Neuronal stem cell (in vitro differentiated cells): ENCODE results near the gene ALDH1A3.
A peak's percentile ranks its signal among the peaks of the same experiment; 100 is the strongest.

Experiments used
- DNase-seq: peaks from one replicate; pipeline ENCODE4 v3.0.0-alpha.2; 2013; ENCODE audit warnings: low spot score
- H2AFZ ChIP-seq: one replicate; pipeline ENCODE4 v1.6.1; 2013; ENCODE audit warnings: mild to moderate bottlenecking, low read length, inconsistent platforms
- H2AK5ac ChIP-seq: 2 replicates; pipeline ENCODE4 v1.6.1; 2013; ENCODE audit warnings: low read depth, mild to moderate bottlenecking, inconsistent platforms, low read length, moderate library complexity, mixed read lengths
- H2BK120ac ChIP-seq: 2 replicates; pipeline ENCODE4 v1.6.1; 2013; ENCODE audit warnings: low read depth, mild to moderate bottlenecking, inconsistent platforms, low read length, moderate library complexity, mixed read lengths
- H2BK12ac ChIP-seq: one replicate; pipeline ENCODE4 v1.6.1; 2013; ENCODE audit warnings: low read length, inconsistent platforms
- H2BK15ac ChIP-seq: 2 replicates; pipeline ENCODE4 v1.6.1; 2013; ENCODE audit warnings: mild to moderate bottlenecking, low read length, inconsistent platforms, mixed read lengths
- H2BK5ac ChIP-seq: one replicate; pipeline ENCODE4 v1.6.1; 2013; ENCODE audit warnings: inconsistent platforms, mild to moderate bottlenecking, low read length, moderate library complexity
- H3K14ac ChIP-seq: one replicate; pipeline ENCODE4 v1.6.1; 2013; ENCODE audit warnings: low read length, inconsistent platforms
- H3K18ac ChIP-seq: 2 replicates; pipeline ENCODE4 v1.6.1; 2013; ENCODE audit warnings: low read length, inconsistent platforms
- H3K23ac ChIP-seq: 2 replicates; pipeline ENCODE4 v1.6.1; 2013; ENCODE audit warnings: low read depth, mild to moderate bottlenecking, mixed read lengths, low read length, inconsistent platforms; ENCODE audit not compliant: poor library complexity
- H3K27ac ChIP-seq: replicated peaks from 3 replicates; pipeline ENCODE4 v1.5.1; 2013; ENCODE audit warnings: low read length, inconsistent platforms
- H3K27me3 ChIP-seq, 3 experiments: 2 replicates each; pipeline ENCODE4 v1.6.1; 2013; ENCODE audit warnings: low read length in 3 of 3, mild to moderate bottlenecking in 2 of 3, inconsistent platforms in 1 of 3, low read depth in 1 of 3, mixed read lengths in 1 of 3, moderate library complexity in 1 of 3; ENCODE audit not compliant: control insufficient read depth in 3 of 3, insufficient read depth in 3 of 3
- H3K36me3 ChIP-seq, 2 donors: replicated peaks in 1 of 2; 2 replicates each; pipeline ENCODE4 v1.6.1; 2013; ENCODE audit warnings: low read length in 2 of 2; ENCODE audit not compliant: control insufficient read depth in 2 of 2, insufficient read depth in 2 of 2
- H3K4ac ChIP-seq: 2 replicates; pipeline ENCODE4 v1.6.1; 2013; ENCODE audit warnings: inconsistent platforms, mild to moderate bottlenecking, low read length, moderate library complexity
- H3K4me1 ChIP-seq, 2 donors: 1 replicate in 1 of 2; 2 replicates in 1 of 2; pipeline ENCODE4 v1.6.1; 2013; ENCODE audit warnings: low read length in 2 of 2, low read depth in 1 of 2; ENCODE audit not compliant: control insufficient read depth in 2 of 2, insufficient read depth in 1 of 2
- H3K4me2 ChIP-seq: one replicate; pipeline ENCODE4 v1.6.1; 2013; ENCODE audit warnings: mild to moderate bottlenecking, low read length, inconsistent platforms; ENCODE audit not compliant: insufficient read depth, poor library complexity, severe bottlenecking
- H3K4me3 ChIP-seq, 2 donors: 2 replicates each; pipeline ENCODE4 v1.5.1; 2013; ENCODE audit warnings: low read length in 2 of 2, mild to moderate bottlenecking in 2 of 2, inconsistent platforms in 1 of 2, moderate library complexity in 1 of 2
- H3K79me1 ChIP-seq: one replicate; pipeline ENCODE4 v1.6.1; 2013; ENCODE audit warnings: low read depth, mild to moderate bottlenecking, inconsistent platforms, low read length, moderate library complexity
- H3K9ac ChIP-seq: one replicate; pipeline ENCODE4 v1.6.1; 2013; ENCODE audit warnings: mild to moderate bottlenecking, low read depth, low read length, inconsistent platforms; ENCODE audit not compliant: poor library complexity
- H3K9me3 ChIP-seq, 2 donors: replicated peaks in 1 of 2; 2 replicates each; pipeline versions ENCODE3 to v1.6.1; 2013; ENCODE audit warnings: low read length in 2 of 2, mild to moderate bottlenecking in 2 of 2, inconsistent platforms in 1 of 2, low read depth in 1 of 2, mixed read lengths in 1 of 2, moderate library complexity in 1 of 2; ENCODE audit not compliant: control insufficient read depth in 2 of 2, insufficient read depth in 1 of 2
- H4K8ac ChIP-seq: one replicate; pipeline ENCODE4 v1.6.1; 2013; ENCODE audit warnings: low read depth, mild to moderate bottlenecking, inconsistent platforms, low read length, moderate library complexity
- H4K91ac ChIP-seq: one replicate; pipeline ENCODE4 v1.6.1; 2013; ENCODE audit warnings: low read length, low read depth, mild to moderate bottlenecking, inconsistent platforms; ENCODE audit not compliant: poor library complexity
- WGBS, 2 donors: extraction: QIAGEN DNeasy Blood & Tissue Kit; methylation state at CpG; one replicate each; pipeline ENCODE4 v1.1.7; 2013; ENCODE audit warnings: missing lambda C conversion rate in 2 of 2, mixed read lengths in 1 of 2; ENCODE audit not compliant: insufficient read length in 2 of 2, insufficient replicate concordance in 1 of 2; ENCODE audit errors: extremely low coverage in 2 of 2; 5-methylcytosine and 5-hydroxymethylcytosine counted together

The ALDH1A3 gene

DNA sequence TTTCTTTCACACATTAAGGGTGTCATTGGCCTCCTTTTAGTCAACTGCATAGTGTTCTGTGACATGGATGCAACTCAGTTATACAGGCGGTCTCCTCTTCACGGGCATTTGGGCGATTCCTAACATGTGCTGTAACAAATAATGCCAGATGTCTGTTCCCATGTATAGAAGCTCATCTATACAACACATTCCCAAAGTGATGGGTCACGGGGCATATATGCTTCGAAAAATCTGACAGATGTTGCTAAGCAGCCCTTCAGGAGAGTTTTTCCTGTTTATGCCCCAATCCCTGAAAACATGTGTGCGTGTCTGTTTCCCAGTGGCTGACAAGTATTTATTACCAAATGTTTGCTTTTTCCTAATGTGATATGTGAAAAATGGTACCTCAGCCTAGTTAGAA is 65.4 kb downstream of the ALDH1A3 start:
- Histone ChIP-seq H3K18ac (no peak overlapping the region), H3K9me3 (peaks cover 0 to 2% of the 10 kb centered on the region in 2 donors)

DNA sequence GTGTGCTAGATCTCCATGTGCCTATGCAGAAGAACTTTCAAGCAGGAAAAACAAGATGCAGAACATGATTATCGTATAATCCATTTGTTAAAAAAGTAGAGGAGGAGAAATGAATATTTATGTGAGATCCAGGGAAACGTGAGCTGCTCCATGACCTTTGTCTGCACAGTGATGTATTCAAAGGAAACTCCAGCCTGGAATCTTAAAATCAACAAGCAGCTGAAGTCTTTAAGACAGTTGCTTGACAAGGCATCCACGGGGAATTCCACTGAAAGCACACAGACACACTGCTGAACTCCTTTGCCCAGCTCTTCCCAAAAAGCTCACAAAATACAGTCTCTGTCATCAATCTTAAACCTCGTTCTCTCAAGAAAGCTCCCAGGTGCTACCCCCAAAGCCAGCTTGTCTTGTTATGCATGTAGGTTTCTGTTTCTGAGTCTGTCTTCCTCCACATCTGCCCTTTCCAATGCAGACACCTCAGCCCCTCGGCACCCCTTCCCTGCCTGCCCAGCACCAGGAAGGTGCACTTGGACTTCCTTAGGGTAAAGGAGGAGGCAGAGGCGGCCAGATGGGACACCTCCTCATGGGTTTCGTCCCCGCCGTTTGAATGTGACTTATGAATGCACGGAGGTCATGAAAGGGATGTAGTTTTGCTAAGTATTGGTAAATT is 68.3 kb downstream of the ALDH1A3 start:
- Histone ChIP-seq H3K27me3 (no peaks in the 10 kb centered on the region), H2BK12ac (no peak overlapping the region), H2BK15ac (no peak overlapping the region), H3K4me1 (no peaks in the 10 kb centered on the region), H3K9ac (no peak overlapping the region), H3K4me2 (no peak overlapping the region), H4K91ac (no peak overlapping the region), H3K27ac (no peak overlapping the region), H3K4ac (no peak overlapping the region), H4K8ac (no peak overlapping the region), H3K9me3 (peaks cover 0 to 2% of the 10 kb centered on the region in 2 donors), H3K4me3 (peak overlapping the region in 1 of 2 donors; percentile 27), H3K14ac (no peak overlapping the region), H2BK5ac (no peak overlapping the region), H3K18ac (no peak overlapping the region), H3K36me3 (no peaks in the 10 kb centered on the region), H2BK120ac (no peak overlapping the region), H2AFZ (no peak overlapping the region), H3K79me1 (no peaks in the 10 kb centered on the region), H3K23ac (no peak overlapping the region), H2AK5ac (no peak overlapping the region)
- WGBS, 2 donors: no CpG with 5 or more reads among the region's 10 CpGs
- DNase-seq: no peak

More for the DNA sequence above, 65.4 kb downstream of the ALDH1A3 start:
- Histone ChIP-seq H2BK120ac (no peak overlapping the region), H3K27ac (no peak overlapping the region), H2AK5ac (no peak overlapping the region), H3K4me2 (no peak overlapping the region), H3K79me1 (no peaks in the 10 kb centered on the region), H3K36me3 (no peaks in the 10 kb centered on the region), H2AFZ (no peak overlapping the region), H2BK15ac (no peak overlapping the region), H4K91ac (no peak overlapping the region), H3K4ac (no peak overlapping the region), H3K23ac (no peak overlapping the region), H2BK12ac (no peak overlapping the region), H2BK5ac (no peak overlapping the region), H3K27me3 (no peaks in the 10 kb centered on the region), H3K4me1 (no peaks in the 10 kb centered on the region), H4K8ac (no peak overlapping the region), H3K9ac (no peak overlapping the region), H3K4me3 (no peak overlapping the region), H3K14ac (no peak overlapping the region)
- no CpG with 5 or more reads among the region's 6 CpGs for WGBS, 2 donors
- DNase-seq: no peak

DNA sequence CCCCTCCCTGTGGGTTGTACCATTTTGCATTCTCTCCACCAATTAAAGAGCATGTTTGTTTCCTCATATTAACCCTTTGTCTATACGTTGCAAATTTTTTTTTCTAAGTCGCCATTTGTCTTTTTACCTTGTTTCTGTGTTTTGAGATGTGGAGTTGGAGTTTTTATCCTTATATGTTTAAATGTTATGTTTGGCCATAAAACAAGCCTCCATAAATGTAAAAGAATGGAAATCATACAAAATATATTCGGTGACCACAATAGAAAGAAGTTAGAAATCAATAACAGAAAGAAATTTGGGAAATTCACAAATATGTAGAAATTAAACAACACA is 68.8 kb downstream of the ALDH1A3 start:
- no peak overlapping the region for H3K27ac ChIP-seq
- no peak overlapping the region for H2AK5ac ChIP-seq
- peaks cover 0 to 2% of the 10 kb centered on the region in 2 donors for H3K9me3 ChIP-seq
- no peak overlapping the region for H2BK120ac ChIP-seq
- no peak overlapping the region for H3K9ac ChIP-seq
- no peak overlapping the region for H3K14ac ChIP-seq
- H3K27me3 ChIP-seq: no peaks in the 10 kb centered on the region
- no peak overlapping the region for H2BK15ac ChIP-seq
- no peak overlapping the region for H4K8ac ChIP-seq
- no peaks in the 10 kb centered on the region for H3K36me3 ChIP-seq
- no peak overlapping the region for H4K91ac ChIP-seq
- no peak overlapping the region for H3K4ac ChIP-seq
- no peak for DNase-seq
- no peak overlapping the region for H3K4me2 ChIP-seq
- no CpG with 5 or more reads among the region's 3 CpGs for WGBS, 2 donors
- no peak overlapping the region for H2BK12ac ChIP-seq
- no peak overlapping the region for H3K18ac ChIP-seq
- H2BK5ac ChIP-seq: no peak overlapping the region
- H3K4me1 ChIP-seq: no peaks in the 10 kb centered on the region
- no peaks in the 10 kb centered on the region for H3K79me1 ChIP-seq
- H3K23ac ChIP-seq: no peak overlapping the region
- H2AFZ ChIP-seq: no peak overlapping the region
- H3K4me3 ChIP-seq: no peak overlapping the region

DNA sequence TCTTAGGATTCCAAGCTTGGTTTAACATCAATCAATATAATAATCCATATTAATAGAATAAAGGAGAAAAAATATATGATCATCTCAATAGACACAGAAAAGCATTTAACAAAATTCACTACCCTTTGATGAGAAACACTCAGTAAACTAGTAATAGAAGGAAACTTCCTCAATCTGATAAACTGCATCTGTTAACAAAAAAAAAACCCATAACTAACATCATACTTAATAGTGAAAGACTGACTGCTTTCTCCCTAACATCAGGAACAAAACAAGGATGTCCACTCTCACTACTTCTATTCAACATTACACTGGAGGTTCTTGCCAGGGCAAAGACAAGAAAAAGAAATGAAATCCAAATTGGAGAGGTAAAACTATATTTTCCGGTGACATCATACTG is 70.1 kb downstream of the ALDH1A3 start:
- Histone ChIP-seq H3K27ac (no peak overlapping the region), H2BK5ac (no peak overlapping the region), H3K4ac (no peak overlapping the region), H2AK5ac (no peak overlapping the region), H3K18ac (no peak overlapping the region), H3K36me3 (no peaks in the 10 kb centered on the region), H2BK15ac (no peak overlapping the region), H2AFZ (no peak overlapping the region), H3K4me2 (no peak overlapping the region), H2BK120ac (no peak overlapping the region), H2BK12ac (no peak overlapping the region), H4K8ac (no peak overlapping the region), H3K79me1 (no peaks in the 10 kb centered on the region), H4K91ac (no peak overlapping the region), H3K9me3 (peaks cover 0 to 2% of the 10 kb centered on the region in 2 donors), H3K9ac (no peak overlapping the region), H3K23ac (no peak overlapping the region), H3K4me1 (no peaks in the 10 kb centered on the region), H3K27me3 (no peaks in the 10 kb centered on the region), H3K4me3 (no peak overlapping the region), H3K14ac (no peak overlapping the region)
- DNase-seq: no peak
- WGBS, 2 donors: no CpG with 5 or more reads among the region's 1 CpG
